ENCODE results near the gene IGLL1.
"Not testable (repeated sequence)": the region's sequence is repeated elsewhere in the genome, so short reads cannot be mapped to it uniquely, and the experiment has no call there.

IGLL1 gene

DNA sequence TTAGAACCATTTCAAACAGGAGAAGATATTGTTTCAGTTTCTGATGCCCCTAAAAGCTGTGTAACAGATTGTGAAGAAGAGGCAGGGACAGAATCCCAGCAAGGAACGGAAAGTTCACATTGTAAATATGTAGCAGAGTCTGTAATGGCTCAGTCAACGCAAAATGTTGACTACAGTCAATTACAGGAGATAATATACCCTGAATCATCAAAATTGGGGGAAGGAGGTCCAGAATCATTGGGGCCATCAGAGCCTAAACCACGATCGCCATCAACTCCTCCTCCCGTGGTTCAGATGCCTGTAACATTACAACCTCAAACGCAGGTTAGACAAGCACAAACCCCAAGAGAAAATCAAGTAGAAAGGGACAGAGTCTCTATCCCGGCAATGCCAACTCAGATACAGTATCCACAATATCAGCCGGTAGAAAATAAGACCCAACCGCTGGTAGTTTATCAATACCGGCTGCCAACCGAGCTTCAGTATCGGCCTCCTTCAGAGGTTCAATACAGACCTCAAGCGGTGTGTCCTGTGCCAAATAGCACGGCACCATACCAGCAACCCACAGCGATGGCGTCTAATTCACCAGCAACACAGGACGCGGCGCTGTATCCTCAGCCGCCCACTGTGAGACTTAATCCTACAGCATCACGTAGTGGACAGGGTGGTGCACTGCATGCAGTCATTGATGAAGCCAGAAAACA is 40.8 kb downstream of the IGLL1 start:
- DNase-seq: peak; percentile 44

DNA sequence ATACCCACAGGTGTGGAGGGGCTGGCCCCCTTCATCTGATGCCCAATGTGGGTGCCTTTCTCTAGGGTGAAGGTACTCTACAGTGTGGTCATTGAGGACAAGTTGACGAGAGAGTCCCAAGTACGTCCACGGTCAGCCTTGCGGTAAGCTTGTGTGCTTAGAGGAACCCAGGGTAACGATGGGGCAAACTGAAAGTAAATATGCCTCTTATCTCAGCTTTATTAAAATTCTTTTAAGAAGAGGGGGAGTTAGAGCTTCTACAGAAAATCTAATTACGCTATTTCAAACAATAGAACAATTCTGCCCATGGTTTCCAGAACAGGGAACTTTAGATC is 41.4 kb downstream of the IGLL1 start:
- not testable (repeated sequence) for DNase-seq

DNA sequence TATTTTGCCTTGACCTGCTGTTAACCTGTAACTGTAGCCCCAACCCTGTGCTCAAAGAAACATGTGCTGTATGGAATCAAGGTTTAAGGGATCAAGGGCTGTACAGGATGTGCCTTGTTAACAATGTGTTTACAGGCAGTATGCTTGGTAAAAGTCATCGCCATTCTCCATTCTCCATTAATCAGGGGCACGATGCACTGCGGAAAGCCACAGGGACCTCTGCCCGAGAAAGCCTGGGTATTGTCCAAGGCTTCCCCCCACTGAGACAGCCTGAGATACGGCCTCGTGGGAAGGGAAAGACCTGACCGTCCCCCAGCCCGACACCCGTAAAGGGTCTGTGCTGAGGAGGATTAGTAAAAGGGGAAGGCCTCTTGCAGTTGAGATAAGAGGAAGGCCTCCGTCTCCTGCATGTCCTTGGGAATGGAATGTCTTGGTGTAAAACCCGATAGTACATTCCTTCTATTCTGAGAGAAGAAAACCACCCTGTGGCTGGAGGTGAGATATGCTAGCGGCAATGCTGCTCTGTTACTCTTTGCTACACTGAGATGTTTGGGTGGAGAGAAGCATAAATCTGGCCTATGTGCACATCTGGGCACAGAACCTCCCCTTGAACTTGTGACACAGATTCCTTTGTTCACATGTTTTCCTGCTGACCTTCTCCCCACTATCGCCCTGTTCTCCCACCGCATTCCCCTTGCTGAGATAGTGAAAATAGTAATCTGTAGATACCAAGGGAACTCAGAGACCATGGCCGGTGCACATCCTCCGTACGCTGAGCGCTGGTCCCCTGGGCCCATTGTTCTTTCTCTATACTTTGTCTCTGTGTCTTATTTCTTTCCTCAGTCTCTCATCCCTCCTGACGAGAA is 42.0 kb downstream of the IGLL1 start:
- not testable (repeated sequence) for DNase-seq

DNA sequence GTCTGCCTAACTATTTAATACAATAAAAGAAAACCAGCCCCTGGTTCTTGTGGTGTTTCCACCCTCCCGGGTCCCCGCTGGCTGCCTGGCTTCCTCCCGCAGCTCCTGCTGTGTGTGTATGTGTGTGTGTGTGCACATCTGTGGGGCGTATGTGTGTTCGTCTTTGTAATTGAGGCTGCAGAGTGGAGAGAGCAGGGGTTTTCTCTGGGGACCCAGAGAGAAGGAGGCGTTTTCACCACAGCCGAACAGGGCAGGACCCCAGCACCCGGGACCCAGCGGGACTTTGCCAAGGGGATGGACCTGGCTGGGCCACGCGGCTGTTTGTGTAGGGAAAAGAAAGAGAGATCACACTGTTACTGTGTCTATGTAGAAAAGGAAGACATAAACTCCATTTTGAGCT is 42.7 kb downstream of the IGLL1 start:
- DNase-seq: no peak

DNA sequence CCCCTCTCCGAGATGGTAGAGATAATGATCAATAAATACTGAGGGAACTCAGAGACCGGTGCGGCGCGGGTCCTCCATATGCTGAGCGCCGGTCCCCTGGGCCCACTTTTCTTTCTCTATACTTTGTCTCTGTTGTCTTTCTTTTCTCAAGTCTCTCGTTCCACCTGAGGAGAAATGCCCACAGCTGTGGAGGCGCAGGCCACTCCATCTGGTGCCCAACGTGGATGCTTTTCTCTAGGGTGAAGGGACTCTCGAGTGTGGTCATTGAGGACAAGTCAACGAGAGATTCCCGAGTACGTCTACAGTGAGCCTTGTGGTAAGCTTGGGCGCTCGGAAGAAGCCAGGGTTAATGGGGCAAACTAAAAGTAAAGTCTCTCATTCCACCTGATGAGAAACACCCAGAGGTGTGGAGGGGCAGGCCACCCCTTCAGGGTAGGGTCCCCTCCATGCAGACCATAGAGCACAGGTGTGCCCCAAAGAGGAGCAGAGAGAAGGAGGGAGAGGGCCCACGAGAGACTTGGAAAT is 43.2 kb downstream of the IGLL1 start:
- DNase-seq: no peak

DNA sequence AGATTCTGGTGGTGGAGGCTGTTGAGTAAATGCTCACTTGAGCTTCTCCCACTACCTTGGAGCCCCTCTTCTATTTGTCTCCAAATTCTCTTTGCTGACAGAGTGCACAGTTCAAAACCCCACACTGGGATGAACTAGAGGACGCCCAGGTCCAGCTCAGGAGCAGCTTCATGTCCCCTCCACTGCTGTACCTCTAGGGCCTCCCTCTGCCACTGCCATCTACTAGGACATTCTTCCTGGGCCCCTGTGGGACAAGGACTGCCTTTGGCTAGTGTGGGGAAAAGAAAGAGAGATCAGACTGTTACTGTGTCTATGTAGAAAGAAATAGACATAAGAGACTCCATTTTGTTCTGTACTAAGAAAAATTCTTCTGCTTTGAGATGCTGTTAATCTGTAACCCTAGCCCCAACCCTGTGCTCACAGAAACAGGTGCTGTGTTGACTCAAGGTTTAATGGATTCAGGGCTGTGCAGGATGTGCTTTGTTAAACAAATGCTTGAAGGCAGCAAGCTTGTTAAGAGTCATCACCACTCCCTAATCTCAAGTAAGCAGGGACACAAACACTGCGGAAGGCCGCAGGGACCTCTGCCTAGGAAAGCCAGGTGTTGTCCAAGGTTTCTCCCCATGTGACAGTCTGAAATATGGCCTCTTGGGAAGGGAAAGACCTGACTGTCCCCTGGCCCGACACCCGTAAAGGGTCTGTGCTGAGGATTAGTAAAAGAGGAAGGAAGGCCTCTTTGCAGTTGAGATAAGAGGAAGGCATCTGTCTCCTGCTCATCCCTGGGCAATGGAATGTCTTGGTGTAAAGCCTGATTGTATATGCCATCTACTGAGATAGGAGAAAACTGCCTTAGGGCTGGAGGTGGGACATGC is 44.1 kb downstream of the IGLL1 start:
- not testable (repeated sequence) for DNase-seq

DNA sequence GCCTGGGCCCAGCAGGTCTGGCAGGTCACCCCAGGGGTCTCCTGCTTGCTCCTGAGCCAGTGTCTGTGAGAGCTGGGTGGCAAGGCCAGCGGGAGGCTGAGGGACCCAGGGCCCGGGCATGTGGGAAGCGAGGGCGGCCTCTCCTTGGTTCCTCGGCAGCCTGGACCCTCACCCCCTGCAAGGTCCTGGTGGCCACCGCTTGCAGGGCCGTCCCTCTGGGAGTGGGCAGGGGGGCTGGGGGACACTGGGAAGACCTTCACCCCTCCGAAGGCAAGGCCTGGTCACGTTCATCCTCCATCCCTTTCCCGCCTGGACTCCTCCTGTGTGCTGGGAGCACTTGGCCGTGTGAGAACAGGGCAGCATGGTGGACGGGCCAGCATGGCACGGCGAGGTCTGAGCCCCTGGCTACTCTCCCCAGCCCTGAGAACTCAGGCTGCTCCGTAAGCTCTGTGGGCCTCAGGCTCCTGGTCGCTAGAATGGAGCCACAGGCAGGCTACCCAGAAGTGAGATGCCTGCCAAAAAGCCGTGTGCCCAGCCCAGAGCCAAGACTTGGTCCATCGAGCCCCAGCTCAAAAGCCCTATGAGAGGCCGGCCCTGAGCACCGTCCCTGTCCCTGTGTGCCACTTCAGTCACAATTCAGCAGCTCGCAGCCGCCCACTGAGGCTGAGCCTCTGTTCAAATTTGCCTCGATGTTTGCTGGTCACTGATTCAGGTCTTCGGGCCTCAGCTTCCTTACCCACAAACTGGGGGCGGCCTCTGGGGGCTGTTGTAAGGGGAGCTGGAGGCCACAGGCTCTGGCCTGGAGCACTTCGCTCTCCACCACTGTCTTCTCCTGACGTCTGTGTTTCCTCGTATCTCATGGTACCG is 45.0 kb downstream of the IGLL1 start:
- DNase-seq: no peak

DNA sequence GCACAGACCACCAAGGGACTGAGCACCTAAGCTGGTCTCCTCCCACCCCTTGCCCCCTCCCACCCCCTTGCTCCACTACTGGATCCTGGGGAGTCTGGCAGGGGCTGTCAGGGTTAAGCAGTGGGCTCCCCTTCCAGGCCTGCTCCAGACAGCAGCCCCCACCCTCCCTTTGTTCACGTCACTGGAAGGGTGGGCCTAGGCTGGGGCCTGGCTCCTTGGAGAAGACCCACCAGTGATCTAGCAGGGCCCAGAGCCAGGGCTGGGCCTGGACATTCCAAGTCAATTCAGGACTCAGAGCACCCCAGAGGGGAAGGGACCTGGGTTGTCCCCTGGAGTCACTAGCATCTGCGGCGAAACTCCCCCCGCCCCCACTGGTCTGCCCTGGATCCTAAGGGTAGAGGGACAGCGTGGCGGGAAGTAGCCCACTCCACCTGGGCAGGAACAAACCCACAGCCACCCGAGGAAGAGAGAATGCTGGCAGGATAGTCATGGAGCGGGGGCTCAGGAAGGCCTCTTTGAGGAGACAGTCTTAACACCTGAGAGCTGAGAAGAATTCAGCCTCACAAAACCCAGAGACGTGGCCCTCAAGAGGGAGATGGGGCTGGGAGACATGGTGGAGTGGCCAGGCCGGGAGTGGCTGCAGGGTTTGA is 45.8 kb downstream of the IGLL1 start:
- no peak for DNase-seq

DNA sequence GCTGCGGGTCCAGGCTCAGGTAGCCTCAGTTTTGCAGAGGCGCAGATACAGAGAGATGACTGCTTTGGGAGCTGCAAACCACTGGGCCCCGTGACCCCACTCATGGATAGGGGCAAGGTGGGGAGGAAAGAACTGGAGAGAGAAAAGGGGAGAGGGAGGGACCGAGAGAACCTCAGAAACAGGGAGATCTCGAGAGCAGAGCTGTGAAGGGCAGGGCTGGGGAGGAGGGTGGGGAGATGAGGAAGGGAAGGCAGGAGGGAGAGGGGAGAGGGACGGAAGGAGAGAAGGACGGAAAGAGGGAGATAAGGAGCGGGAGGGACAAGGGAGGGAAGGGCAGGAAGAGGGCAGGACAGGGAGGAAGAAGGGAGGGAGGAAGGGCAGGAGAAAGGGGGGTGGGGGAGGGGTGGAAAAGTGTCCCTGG is 46.3 kb downstream of the IGLL1 start:
- DNase-seq: no peak

DNA sequence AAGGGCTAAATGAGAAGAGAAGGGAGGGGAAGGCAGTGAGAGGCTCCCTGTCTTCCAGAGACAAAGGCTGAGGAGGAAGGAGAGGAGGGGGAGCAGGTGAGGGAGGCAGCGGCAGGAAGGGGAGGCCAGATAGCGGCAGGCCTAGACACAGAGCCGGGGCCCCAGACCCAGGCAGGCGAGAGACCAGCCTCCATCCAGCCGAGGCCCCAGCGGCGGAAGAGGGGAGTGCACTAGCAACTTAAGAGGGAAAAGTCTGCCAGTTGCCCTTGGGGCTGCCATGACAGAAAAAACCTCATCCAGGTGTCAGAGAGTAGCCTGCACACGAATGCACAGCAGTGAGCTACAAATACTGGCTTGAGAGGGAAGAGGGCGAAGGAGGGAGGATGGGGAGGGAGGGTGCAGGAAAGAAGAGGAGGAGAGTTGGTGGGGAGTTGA is 46.7 kb downstream of the IGLL1 start:
- no peak for DNase-seq

DNA sequence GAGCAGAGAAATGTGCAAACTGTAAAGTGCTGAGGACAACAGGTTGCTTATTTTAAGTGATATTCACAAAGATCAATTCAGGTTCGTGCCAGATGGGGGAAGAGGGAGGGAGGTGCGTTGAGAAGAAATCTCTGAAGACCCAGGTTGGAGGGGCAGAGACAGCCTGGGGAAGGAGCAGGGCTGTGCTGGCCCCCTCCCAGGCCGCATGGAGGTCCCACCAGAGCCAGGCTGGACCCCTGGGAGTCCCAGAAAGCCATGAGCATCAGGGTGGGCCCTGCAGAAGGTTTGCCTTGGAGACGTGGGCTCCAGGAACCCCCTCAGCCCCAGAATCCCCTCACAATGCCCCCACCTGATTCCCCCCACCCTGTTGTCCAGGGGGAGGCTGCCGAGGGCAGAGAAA is 47.4 kb downstream of the IGLL1 start:
- DNase-seq: no peak

DNA sequence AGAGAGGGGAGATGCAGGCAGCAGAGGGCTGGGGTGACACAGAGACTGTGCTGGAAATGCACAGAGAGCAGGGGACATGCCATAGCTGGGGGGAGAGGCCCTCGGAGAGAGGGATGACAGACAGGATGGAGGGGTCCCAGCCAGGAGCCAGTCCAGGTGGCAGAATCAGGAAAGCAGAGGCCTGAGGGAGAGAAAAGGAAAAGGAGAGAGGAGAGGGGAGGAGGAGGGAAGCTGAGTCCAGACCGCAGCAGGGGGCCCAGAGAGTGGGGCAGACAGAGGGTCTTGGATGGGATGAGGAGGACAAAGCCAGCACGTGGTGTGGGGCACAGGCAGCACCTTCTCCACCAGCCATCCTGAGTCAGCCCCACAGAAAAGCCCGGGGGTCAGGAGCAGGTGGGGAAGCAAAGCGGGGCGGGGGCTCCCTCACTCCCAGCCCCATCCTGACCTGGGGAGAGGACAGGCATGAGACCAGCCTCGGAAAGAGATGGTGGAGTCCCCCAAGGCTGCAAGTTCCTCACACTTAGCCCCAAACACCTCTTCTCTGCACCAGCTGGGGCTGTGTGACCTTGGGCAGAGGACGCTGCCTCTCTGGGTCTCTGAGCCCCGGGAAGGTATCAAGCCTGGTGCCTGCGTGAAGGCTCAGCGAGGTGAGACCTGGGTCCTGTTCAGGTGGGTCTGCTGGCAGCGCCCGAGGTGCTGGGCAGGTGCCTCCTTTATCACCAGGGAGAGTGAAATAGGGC is 48.0 kb downstream of the IGLL1 start:
- DNase-seq: no peak

DNA sequence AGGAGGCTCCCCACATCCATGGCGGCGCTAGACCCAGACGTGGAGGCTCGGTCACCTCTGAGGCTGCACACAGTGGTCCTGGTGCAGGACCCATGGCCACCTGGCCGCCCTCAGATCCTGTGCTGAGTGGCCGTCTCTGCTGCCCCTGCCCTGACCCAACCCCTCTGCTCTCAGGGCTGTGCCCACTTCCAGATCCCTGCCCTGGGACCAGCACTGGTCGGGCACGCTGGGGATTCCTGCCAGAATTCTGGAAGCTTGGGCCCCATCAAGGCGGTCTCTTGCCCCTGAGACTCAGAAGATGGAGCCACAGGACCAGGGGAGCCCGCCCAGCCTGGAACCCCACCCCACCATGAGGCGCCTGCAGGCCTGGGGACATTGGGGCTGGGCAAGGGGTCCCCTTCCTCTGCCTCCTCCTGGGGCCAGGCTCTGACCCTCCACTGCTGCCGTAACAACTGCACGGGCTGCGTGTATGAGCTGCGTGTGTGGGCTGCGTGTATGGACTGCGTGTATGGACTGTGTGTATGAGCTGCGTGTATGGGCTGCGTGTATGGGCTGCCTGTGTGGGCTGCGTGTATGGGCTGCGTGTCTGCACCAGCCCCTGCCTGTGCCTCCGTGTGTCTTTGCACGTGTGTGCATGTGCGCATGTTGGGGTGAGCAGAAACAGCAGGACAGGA is 48.7 kb downstream of the IGLL1 start:
- no peak for DNase-seq

DNA sequence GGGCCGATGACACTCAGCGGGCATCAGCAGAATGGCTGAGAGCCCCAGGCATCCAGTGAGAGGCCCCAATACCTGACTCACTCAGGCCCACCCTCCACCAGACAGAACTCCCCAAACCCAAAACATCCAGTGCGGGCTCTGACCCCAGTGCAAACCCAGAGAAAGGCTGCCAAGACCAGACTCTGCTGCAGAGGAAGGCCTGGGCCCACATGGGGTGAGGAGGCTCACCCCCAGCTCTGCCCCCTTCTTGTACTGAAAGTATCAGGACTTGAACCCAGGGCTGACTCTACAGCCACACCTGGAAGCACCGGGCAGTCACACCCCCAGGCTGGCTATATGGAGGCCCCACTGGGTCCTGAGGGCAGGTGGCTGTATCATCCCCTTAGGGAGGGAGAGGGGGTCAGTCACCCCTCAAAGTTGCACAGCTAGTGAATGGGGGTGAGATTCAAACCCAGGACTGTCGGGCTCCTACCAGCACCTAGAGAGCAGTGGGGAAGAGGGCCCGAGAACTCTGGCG is 49.3 kb downstream of the IGLL1 start:
- no peak for DNase-seq

DNA sequence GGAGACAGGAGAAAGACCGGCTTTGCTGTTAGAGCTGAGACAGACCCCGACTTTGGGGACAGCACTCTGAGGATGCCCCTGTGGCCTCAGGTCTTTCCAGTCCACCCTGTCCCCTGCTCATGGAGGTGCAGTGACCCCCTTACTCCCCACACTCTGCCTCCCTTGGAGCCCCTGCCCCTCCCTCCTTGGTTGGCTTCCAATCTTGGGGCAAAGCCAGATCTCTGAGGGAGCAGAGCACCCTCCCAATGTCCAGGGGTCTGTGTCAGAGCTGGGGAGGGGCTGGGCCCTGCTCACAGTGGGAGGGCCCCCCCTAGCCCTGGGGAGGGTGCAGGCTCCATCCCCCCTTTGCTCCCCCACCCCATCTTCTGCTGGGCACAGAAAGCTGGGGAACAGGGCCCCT is 50.0 kb downstream of the IGLL1 start:
- DNase-seq: no peak

DNA sequence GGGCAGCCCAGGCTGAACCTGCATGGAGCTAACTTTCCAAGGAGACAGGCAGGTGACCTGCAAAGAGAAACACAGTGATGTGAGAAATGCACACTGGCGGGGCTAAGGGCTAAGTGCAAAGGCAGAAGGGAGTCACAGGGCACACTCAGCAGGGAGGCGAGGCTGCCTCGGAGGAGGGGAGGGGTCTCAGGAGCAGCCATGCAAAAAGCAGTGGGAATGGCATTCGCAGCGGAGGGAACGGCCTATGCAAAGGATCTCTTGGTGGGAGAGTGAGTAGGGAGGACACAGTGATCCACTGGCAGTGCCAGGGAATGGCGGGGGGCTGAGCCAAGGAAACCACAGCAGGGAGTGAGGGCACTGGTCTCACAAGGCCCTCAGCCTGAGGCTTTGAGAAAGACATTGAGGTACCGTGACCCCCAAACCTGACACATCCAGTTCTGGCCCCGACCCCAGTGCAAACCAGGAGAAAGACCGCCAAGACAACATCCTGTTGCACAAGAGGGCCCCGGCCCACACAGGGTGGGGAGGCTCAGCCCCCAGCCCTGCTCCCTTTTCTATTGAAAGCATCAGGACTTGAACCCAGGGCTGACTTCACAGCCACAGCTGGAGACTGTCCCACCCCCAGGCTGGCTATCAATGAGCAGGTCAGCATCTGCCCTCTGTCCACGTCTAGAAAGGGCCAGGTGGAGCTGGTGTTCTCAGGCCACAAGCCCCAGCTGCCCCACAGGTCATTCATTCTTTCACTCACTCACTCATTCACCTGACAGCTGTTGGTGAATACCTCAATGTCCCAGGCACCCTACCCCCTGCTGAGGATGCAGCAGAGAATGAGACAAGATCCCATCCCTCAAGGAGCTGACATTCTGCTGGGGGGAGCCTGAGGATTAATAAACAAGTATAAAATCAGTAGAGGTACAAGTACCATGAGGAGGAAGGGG is 50.7 kb downstream of the IGLL1 start:
- no peak for DNase-seq

DNA sequence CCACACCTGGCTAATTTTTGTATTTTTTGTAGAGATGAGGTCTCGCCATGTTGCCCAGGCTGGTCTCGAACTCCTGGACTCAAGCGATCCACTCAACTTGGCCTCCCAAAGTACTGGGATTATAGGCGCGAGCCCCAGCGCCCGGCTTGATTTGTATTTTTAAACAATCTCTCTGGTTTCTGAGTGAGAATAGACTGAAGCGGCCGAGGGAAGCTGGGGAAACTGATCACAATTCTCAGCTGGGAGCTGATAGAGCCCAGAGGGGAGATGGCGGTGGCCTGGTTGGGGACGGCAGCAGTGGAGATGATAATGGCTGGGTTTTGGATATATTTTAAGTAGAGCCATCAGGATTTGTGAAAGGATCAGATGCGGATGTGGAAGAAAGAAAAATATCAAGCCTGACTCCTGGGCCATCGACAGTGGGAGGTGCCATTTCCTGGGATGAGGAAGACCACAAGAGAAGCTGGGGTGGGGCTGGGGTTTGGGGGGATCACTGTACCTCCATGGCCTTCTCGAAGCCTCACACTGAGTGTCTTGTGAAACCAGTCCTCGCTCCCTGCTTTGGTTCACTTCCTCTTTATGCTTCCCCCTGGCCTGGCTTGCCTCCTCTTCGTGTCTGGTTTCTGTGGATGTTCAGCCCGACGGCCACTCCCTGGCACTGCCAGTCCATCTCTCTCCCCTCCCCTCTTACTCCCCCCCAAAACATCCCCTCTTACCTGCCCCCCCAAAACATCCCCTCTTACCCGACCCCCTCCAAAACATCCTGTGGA is 51.9 kb downstream of the IGLL1 start:
- no peak for DNase-seq
